Heart right ventricle (tissue), 16 donors: ENCODE data around the gene PADI2. TPM values are rescaled to one million over a fixed set of nuclear protein-coding genes. Genes with fewer than 3 reads are reported as not detected.
A peak's percentile ranks its signal among the peaks of the same experiment; 100 is the strongest.

Experiments used
- ATAC-seq, 8 donors: fragments of 200-7000 bp; cut with Tn5 transposase; one replicate each; pipeline ENCODE4 v1.9.1; 2020; ENCODE audit warnings: mild to moderate bottlenecking in 8 of 8, moderate library complexity in 8 of 8, moderate number of reproducible peaks in 1 of 8
- DNase-seq, 2 donors: peaks; one replicate each; pipeline ENCODE4 v3.0.0-alpha.2; 2020
- H3K27ac ChIP-seq, 10 donors: fragments of 200-600 bp; sonication (generic) in 2 of 10; one replicate each; pipeline versions ENCODE4 v1.5.0 to v1.8.0; 2020 to 2022; ENCODE audit warnings: mild to moderate bottlenecking in 3 of 10
- H3K27me3 ChIP-seq, 7 donors: fragments of 200-600 bp; one replicate each; pipeline ENCODE4 v1.8.0; 2021 to 2022; ENCODE audit warnings: mild to moderate bottlenecking in 2 of 7
- H3K36me3 ChIP-seq, 9 donors: fragments of 200-600 bp; sonication (generic) in 1 of 9; one replicate each; pipeline versions ENCODE4 v1.5.0 to v1.8.0; 2020 to 2022; ENCODE audit warnings: mild to moderate bottlenecking in 2 of 9
- H3K4me1 ChIP-seq, 9 donors: fragments of 200-600 bp; sonication (generic) in 1 of 9; one replicate each; pipeline versions ENCODE4 v1.5.0 to v1.8.0; 2020 to 2022; ENCODE audit warnings: mild to moderate bottlenecking in 4 of 9
- H3K4me3 ChIP-seq, 10 donors: fragments of 200-600 bp; sonication (generic) in 2 of 10; one replicate each; pipeline versions ENCODE4 v1.5.0 to v1.8.0; 2020 to 2022; ENCODE audit warnings: mild to moderate bottlenecking in 7 of 10, moderate library complexity in 2 of 10
- H3K9me3 ChIP-seq, 11 donors: fragments of 200-600 bp in 10 of 11; sonication (generic) in 2 of 11; one replicate each; pipeline versions ENCODE4 v1.5.0 to v1.8.0; 2013 to 2022; ENCODE audit warnings: mild to moderate bottlenecking in 2 of 11, control low read depth in 1 of 11, moderate library complexity in 1 of 11
- WGBS, 2 donors: extraction: QIAGEN DNeasy Blood & Tissue Kit; methylation state at CpG; one replicate each; pipeline ENCODE4 v1.1.7; 2013; ENCODE audit warnings: inconsistent platforms in 1 of 2; 5-methylcytosine and 5-hydroxymethylcytosine counted together
- intact Hi-C, 10 donors: fragments of 100-400 bp; cut with DNase I; formaldehyde crosslinking; loops; one replicate each; pipeline versions ENCODE4 v1.11.1 to v1.14.2; 2022
- polyA plus RNA-seq, 2 donors: library from polyadenylated mRNA; stranded (reverse); fragments of 200-250 nt; gene quantifications; one replicate each; pipeline ENCODE4 v1.2.3, GENCODE V29; 2013
- total RNA-seq, 10 donors: library from RNA; stranded (reverse); fragmentation: NEBNext Ultra II Directional in 3 of 10; extraction: Animal tissue kit (Norgen Biotek cat#: 25700) in 3 of 10; gene quantifications; one replicate each; pipeline versions ENCODE4 v1.2.1 to v1.2.4, GENCODE V29; 2021 to 2023
- TF ChIP-seq, protein P1 (sequence below), 9 donors: fragments of 200-600 bp; sonication (generic) in 2 of 9; IDR thresholded peaks; one replicate each; pipeline versions ENCODE4 v1.5.0 to v1.8.0; 2021 to 2022; ENCODE audit warnings: antibody characterized with exemption in 9 of 9, mild to moderate bottlenecking in 5 of 9, moderate library complexity in 1 of 9
- donor health status: Arrhythmogenic right ventricular cardiomyopathy.
- donor health status: ischemic (EF 13 %, LVEDD 7.1; RV severe dilation, severe dysfunction).
- donor health status: healthy with polysubstance abuse.
- donor health status: DM: no; HTN: yes; CAD: no.
- donor health status: DM: no; HTN: no; CAD: no.
- donor health status: ischemic (EF 25% LVEDD 6.9; RV normal size, moderate dysfunction).
- donor health status: ischemic (EF 25% LVEDD 5.7; RV mildly dilated, moderate dysfunction).
- donor health status: healthy.
- donor health status: DM: yes; HTN: yes; CAD: no.
- donor health status: Ischemic cardiomyopathy.
- donor health status: ischemic (EF 35%, LVEDD 5.7; RV mildly dilated, moderate dysfunction).
- donor health status: nonischemic (EF 11% LVEDD 7.7; RV severe dilation, severe dysfunction).
- donor health status: DM: yes; HTN: yes; CAD: no.
- donor health status: PGD.
- donor health status: ischemic (EF 29% LVEDD 5.4; RV normal size, mild dysfunction).
- donor health status: nonischemic (EF 23%, LVEDD 6.1; RV moderate dilation, normal function).

Gene PADI2
- total and polyA plus RNA-seq, 12 donors: 0.07 to 1.1 (median 0.47) TPM

DNA sequence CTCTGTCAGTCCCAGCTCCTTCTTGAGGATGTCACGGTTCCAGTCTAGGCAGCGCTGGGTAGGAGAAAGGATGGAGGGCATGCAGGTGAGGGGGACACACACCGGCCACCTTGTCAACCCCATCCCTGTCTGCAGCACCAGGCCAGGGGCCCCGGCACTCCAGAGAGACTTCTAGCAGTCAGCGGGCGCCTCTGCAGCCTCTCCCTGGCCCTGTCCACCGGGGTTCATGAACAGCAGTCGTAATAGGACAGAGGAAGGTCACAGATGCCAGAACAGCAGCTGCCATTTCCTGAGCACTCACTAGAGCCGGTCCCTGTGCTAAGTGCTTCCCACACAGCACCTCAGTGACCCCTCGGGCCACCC lies 49.1 kb downstream of the PADI2 start:
- 58 to 61% methylated on average over 10 of the region's 10 CpGs for WGBS, 2 donors
- no peak overlapping the region for H3K27ac ChIP-seq
- H3K4me1 ChIP-seq: peaks cover 0 to 21% (median 0%) of the 10 kb centered on the region in 9 donors
- H3K9me3 ChIP-seq: peaks cover 0 to 7% (median 2%) of the 10 kb centered on the region in 11 donors
- ATAC-seq (peak in 1 of 8 donors; percentile 41), DNase-seq (no peak)
- no peak overlapping the region for H3K4me3 ChIP-seq
- intact Hi-C loops: no loop called here
- H3K27me3 ChIP-seq: no peaks in the 10 kb centered on the region
- no peaks in the 10 kb centered on the region for H3K36me3 ChIP-seq
- TF ChIP-seq, protein P1, sequence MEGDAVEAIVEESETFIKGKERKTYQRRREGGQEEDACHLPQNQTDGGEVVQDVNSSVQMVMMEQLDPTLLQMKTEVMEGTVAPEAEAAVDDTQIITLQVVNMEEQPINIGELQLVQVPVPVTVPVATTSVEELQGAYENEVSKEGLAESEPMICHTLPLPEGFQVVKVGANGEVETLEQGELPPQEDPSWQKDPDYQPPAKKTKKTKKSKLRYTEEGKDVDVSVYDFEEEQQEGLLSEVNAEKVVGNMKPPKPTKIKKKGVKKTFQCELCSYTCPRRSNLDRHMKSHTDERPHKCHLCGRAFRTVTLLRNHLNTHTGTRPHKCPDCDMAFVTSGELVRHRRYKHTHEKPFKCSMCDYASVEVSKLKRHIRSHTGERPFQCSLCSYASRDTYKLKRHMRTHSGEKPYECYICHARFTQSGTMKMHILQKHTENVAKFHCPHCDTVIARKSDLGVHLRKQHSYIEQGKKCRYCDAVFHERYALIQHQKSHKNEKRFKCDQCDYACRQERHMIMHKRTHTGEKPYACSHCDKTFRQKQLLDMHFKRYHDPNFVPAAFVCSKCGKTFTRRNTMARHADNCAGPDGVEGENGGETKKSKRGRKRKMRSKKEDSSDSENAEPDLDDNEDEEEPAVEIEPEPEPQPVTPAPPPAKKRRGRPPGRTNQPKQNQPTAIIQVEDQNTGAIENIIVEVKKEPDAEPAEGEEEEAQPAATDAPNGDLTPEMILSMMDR (IDR thresholded peaks at IDR 0.05): no peak

- Histone ChIP-seq H3K9me3 (peaks cover 0 to 12% (median 7%) of the 10 kb centered on the region in 11 donors), H3K27ac (no peak overlapping the region), H3K27me3 (no peaks in the 10 kb centered on the region), H3K36me3 (no peaks in the 10 kb centered on the region), H3K4me1 (peaks cover 0 to 23% (median 0%) of the 10 kb centered on the region in 9 donors), H3K4me3 (no peak overlapping the region)
- DNase-seq: no peak
- ATAC-seq: no peak
- 88 to 91% methylated on average over 6 of the region's 6 CpGs for WGBS, 2 donors
- TF ChIP-seq, protein P1 (IDR thresholded peaks at IDR 0.05): no peak
- intact Hi-C loops: loop anchor here in 5 of 10 donors (5.0 to 10.0 kb wide), 5 partner anchors 55 to 335 kb away; no protein-coding TSS in a partner anchor
Observed at GRCh38 chr1:17069452-17070162, 49.6 kb downstream of the PADI2 start.

DNA sequence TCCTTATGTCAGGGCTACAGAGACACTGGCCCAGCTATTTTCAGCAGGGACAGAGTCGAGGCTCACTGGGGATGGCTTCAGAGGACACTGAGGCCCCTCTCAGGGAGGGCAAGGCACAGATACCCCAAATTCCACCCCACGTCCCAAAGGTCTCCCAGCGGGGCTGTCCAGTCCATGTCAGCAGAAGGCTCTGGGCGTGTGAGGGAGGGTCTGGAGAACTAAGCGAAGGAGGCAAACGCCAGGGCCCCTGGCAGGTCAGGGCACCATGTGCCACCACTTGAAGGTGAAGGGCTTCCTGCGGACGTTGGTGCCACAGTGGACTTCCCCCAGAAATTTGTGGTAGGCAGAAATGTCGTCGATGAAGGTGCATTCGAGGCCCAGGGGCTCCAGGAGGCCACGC lies 50.5 kb downstream of the PADI2 start:
- Histone ChIP-seq H3K4me3 (no peak overlapping the region), H3K9me3 (peaks cover 0 to 14% (median 8%) of the 10 kb centered on the region in 11 donors), H3K36me3 (no peaks in the 10 kb centered on the region), H3K4me1 (peaks cover 0 to 27% (median 4%) of the 10 kb centered on the region in 9 donors), H3K27ac (no peak overlapping the region), H3K27me3 (no peaks in the 10 kb centered on the region)
- TF ChIP-seq, protein P1 (IDR thresholded peaks at IDR 0.05): no peak
- ATAC-seq (no peak), DNase-seq (no peak)
- intact Hi-C loops: loop anchor here in 5 of 10 donors (5.0 to 10.0 kb wide), 5 partner anchors 56 to 336 kb away; no protein-coding TSS in a partner anchor
- 79 to 84% methylated on average over 12 of the region's 12 CpGs for whole genome bisulfite sequencing, 2 donors

DNA sequence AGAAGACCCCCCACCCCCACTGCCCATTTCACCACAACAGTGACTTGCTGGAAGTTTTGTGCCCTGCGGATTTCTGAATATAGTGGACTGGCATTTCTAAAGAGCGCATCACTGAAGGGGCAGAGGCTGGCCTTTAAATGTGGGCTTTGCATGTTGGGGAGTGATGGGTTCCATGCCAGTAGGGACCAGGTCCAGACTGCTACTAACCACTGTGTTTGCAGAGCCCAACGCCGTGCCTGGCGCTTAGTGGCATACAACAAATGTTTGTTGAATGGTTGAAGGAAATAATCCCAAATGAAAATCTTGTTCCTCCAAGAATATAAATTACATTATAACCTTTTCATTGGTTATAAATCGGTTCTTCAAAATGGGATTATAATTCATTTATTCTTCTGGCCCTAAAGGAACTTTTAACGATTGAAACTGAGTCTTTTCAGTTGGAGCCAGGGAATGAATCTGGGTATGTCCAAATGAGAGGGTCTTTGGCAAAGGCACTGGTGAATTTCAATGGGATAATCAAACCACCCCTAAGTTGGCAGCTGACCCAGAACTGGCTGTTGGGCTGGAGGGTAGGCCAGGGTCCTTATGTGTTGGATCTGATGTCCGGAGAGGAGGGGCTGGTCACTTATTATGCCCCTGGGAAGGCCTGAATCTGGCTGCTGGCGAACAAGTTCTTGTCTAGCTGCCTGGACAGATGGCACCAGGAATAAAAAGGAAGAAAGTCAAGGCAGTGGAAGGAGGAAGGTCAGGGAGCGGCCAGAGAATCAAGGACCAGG lies 51.6 kb downstream of the PADI2 start:
- H3K4me1 ChIP-seq: peaks cover 0 to 38% (median 7%) of the 10 kb centered on the region in 9 donors
- intact Hi-C loops: loop anchor here in 5 of 10 donors (5.0 to 10.0 kb wide), 5 partner anchors 57 to 337 kb away; no protein-coding TSS in a partner anchor
- TF ChIP-seq, protein P1 (IDR thresholded peaks at IDR 0.05): no peak
- H3K36me3 ChIP-seq: no peaks in the 10 kb centered on the region
- H3K27me3 ChIP-seq: no peaks in the 10 kb centered on the region
- no peak for ATAC-seq
- WGBS, 2 donors: 77 to 87% methylated on average over 10 of the region's 10 CpGs
- H3K4me3 ChIP-seq: no peak overlapping the region
- peaks cover 0 to 14% (median 8%) of the 10 kb centered on the region in 11 donors for H3K9me3 ChIP-seq
- no peak for DNase-seq
- H3K27ac ChIP-seq: peak overlapping the region in 1 of 10 donors; percentile 78
